Ascending aorta (tissue), 2 donors: Measurements from ENCODE around the gene LARP6. TPM values are rescaled to one million over a fixed set of nuclear protein-coding genes. Genes with fewer than 3 reads are reported as not detected.

Experiments
- DNase-seq, 2 donors: peaks; one replicate each; pipeline ENCODE4 v3.0.0-alpha.2; 2019; ENCODE audit warnings: low spot score in 2 of 2
- H3K27ac ChIP-seq, 2 donors: fragments of 200-600 bp; sonication (generic); one replicate each; pipeline ENCODE4 v1.5.1; 2016 to 2017; ENCODE audit warnings: mild to moderate bottlenecking in 1 of 2
- H3K27me3 ChIP-seq: fragments of 200-600 bp; sonication (generic); one replicate; pipeline ENCODE4 v1.5.1; 2017
- H3K36me3 ChIP-seq, 2 donors: fragments of 200-600 bp; sonication (generic); one replicate each; pipeline ENCODE4 v1.5.1; 2016
- H3K4me1 ChIP-seq, 2 donors: fragments of 200-600 bp; sonication (generic); one replicate each; pipeline ENCODE4 v1.5.1; 2016 to 2017; ENCODE audit warnings: mild to moderate bottlenecking in 1 of 2
- H3K4me3 ChIP-seq, 2 donors: fragments of 200-600 bp; sonication (generic); one replicate each; pipeline ENCODE4 v1.5.1; 2016 to 2017; ENCODE audit warnings: mild to moderate bottlenecking in 1 of 2
- H3K9me3 ChIP-seq, 2 donors: fragments of 200-600 bp; sonication (generic); one replicate each; pipeline ENCODE4 v1.5.1; 2016
- intact Hi-C: fragments of 100-400 bp; cut with DNase I; formaldehyde crosslinking; loops from one replicate; pipeline ENCODE4 v1.15.1; 2023
- total RNA-seq: library from RNA; depleted of rRNA; stranded (reverse); fragments of >200 nt; gene quantifications from one replicate; pipeline ENCODE4 v1.1.0, GENCODE V29; 2016
- TF ChIP-seq, protein P1 (sequence below), 3 experiments: fragments of 200-600 bp in 2 of 3; fragments of 450-650 bp in 1 of 3; sonication (generic) in 2 of 3; IDR thresholded peaks; one replicate each; pipeline ENCODE4 v1.5.1; 2016 to 2019; ENCODE audit warnings: antibody characterized with exemption in 3 of 3, mild to moderate bottlenecking in 1 of 3, moderate library complexity in 1 of 3

Gene LARP6
- total RNA-seq, 1 donor from 2014 or later, result 18.7 TPM

GRCh38 chr15:70852501-70853317 is 1.2 kb downstream of the LARP6 start:
- Histone ChIP-seq H3K27me3 (no peaks in the 10 kb centered on the region), H3K4me3 (peak overlapping the region; percentile 79 to 93), H3K36me3 (peaks cover 0 to 6% of the 10 kb centered on the region in 2 donors), H3K9me3 (no peaks in the 10 kb centered on the region), H3K27ac (peak overlapping the region; percentile 93 to 98), H3K4me1 (peaks cover 0 to 31% of the 10 kb centered on the region in 2 donors)
- DNase-seq, result no peak
- intact Hi-C loops, result loop anchor here (1.0 to 10.0 kb wide), 2 partner anchors 18 to 1622 kb away; partner anchors contain the start of gene ARIH1
- TF ChIP-seq, protein P1, sequence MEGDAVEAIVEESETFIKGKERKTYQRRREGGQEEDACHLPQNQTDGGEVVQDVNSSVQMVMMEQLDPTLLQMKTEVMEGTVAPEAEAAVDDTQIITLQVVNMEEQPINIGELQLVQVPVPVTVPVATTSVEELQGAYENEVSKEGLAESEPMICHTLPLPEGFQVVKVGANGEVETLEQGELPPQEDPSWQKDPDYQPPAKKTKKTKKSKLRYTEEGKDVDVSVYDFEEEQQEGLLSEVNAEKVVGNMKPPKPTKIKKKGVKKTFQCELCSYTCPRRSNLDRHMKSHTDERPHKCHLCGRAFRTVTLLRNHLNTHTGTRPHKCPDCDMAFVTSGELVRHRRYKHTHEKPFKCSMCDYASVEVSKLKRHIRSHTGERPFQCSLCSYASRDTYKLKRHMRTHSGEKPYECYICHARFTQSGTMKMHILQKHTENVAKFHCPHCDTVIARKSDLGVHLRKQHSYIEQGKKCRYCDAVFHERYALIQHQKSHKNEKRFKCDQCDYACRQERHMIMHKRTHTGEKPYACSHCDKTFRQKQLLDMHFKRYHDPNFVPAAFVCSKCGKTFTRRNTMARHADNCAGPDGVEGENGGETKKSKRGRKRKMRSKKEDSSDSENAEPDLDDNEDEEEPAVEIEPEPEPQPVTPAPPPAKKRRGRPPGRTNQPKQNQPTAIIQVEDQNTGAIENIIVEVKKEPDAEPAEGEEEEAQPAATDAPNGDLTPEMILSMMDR (IDR thresholded peaks at IDR 0.05), result no peak

DNA sequence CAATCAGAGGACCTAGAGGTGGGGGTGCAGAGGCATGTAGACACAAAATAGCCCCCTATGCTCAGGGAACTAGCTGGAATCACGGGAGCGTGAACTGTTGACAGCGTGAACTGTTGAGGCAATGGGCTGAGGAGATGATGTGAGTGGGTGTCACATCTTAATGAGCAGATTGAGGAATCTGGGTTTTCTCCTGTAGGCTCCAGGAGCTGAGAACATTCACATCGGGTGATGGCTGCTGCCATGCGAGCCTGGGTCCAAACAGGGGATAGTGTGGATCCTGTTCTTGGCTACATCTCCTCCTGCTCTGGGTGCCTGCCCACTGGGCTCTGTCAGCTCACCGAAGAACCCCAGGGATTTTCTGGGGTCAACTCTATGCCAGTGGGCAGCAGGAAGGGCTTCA is 2.1 kb downstream of the LARP6 start:
- Histone ChIP-seq H3K9me3 (no peaks in the 10 kb centered on the region), H3K4me3 (peak overlapping the region in 1 of 2 donors; percentile 79), H3K27ac (peak overlapping the region; percentile 93 to 98), H3K27me3 (no peaks in the 10 kb centered on the region), H3K4me1 (peaks cover 0 to 23% of the 10 kb centered on the region in 2 donors), H3K36me3 (peaks cover 0 to 6% of the 10 kb centered on the region in 2 donors)
- DNase-seq, result peak in 1 of 2 donors; percentile 48
- intact Hi-C loops, result loop anchor here (10.0 kb wide), 1 partner anchor 1623 kb away; the partner anchor contains the start of gene ARIH1
- TF ChIP-seq, protein P1 (IDR thresholded peaks at IDR 0.05), result no peak

GRCh38 chr15:70845602-70846360 is 8.2 kb downstream of the LARP6 start:
- no peaks in the 10 kb centered on the region for H3K4me1 ChIP-seq
- no peak for DNase-seq

DNA sequence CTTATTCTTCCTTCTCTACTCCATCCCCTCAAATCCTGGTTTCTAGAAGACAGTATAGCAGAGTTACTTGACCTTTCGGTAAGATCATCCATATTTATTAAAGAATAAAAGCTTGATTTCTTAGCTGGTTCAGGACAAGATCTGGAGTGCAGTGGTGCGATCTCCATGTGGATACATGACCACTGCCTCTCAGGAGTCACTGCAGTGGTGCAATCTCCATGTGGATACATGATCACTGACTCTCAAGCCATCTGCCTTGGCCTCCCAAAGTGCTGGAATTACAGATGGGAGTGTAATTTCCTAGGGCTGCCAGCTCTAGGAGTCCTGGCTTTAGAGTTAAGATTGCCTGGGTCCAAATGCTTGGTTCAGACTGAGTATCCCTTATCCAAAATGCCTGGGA is 16.5 kb downstream of the LARP6 start:
- Histone ChIP-seq H3K27me3 (no peaks in the 10 kb centered on the region), H3K36me3 (peaks cover 4 to 16% of the 10 kb centered on the region in 2 donors), H3K4me3 (no peak overlapping the region), H3K4me1 (peaks cover 11 to 34% of the 10 kb centered on the region in 2 donors), H3K9me3 (no peaks in the 10 kb centered on the region), H3K27ac (peak overlapping the region; percentile 86 to 91)
- DNase-seq, result peak in 1 of 2 donors; percentile 52
- intact Hi-C loops, result no loop called here
- TF ChIP-seq, protein P1 (IDR thresholded peaks at IDR 0.05), result no peak

More at GRCh38 chr15:70845602-70846360, 8.2 kb downstream of the LARP6 start:
- H3K27ac ChIP-seq, result no peak overlapping the region
- H3K36me3 ChIP-seq, result no peaks in the 10 kb centered on the region
- no peaks in the 10 kb centered on the region for H3K9me3 ChIP-seq
- no peak overlapping the region for H3K4me3 ChIP-seq
- no peaks in the 10 kb centered on the region for H3K27me3 ChIP-seq
- intact Hi-C loops, result no loop called here
- TF ChIP-seq, protein P1 (IDR thresholded peaks at IDR 0.05), result no peak

DNA sequence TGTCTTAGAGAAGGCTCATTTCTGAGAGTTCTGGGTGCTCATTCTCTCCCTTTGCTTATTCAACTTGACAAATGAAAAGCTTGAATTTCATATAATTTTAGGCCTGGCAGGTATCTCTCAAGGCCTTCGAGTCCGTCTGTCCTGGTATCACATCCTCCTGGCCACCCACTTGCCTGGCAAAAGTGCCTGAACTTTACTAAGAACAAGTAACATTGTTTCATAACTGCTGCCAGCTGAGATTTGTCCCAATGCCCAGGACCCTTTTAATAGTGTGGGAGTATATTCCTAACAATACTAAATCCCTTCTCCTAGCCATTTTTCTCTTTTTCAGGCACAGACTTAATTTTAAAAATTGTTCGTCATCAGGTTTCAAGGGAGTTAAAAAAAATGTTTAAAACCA is 18.1 kb downstream of the LARP6 start:
- Histone ChIP-seq H3K27ac (peak overlapping the region; percentile 86 to 91), H3K27me3 (no peaks in the 10 kb centered on the region), H3K4me3 (no peak overlapping the region), H3K9me3 (no peaks in the 10 kb centered on the region), H3K36me3 (peaks cover 18 to 33% of the 10 kb centered on the region in 2 donors), H3K4me1 (peaks cover 11 to 34% of the 10 kb centered on the region in 2 donors)
- intact Hi-C loops, result no loop called here
- TF ChIP-seq, protein P1 (IDR thresholded peaks at IDR 0.05), result no peak
- peak in 1 of 2 donors; percentile 67 for DNase-seq
